SU-DHL-6 (cell line): ENCODE measurements around the gene CRYBG2.

Experiments
- H2AFZ ChIP-seq: fragments of 200-600 bp; sonication (generic); 2 replicates; pipeline ENCODE4 v1.6.1; 2014; ENCODE audit warnings: low read depth, mild to moderate bottlenecking, moderate library complexity, mixed read lengths, antibody characterized with exemption, low read length; ENCODE audit not compliant: severe bottlenecking
- H3F3A ChIP-seq: fragments of 200-600 bp; shearing (Covaris generic); 2 replicates; pipeline ENCODE4 v1.6.0; 2016; ENCODE audit warnings: antibody characterized with exemption, mild to moderate bottlenecking; ENCODE audit not compliant: insufficient read depth
- H3K27ac ChIP-seq: fragments of 200-600 bp; sonication (generic); 2 replicates; pipeline ENCODE4 v1.5.1; 2016; ENCODE audit warnings: low read depth, mild to moderate bottlenecking, low read length, moderate library complexity, mixed read lengths
- H3K27me3 ChIP-seq: fragments of 200-600 bp; sonication (generic), shearing (Covaris generic); 2 replicates; pipeline ENCODE4 v1.6.0; 2014; ENCODE audit warnings: mild to moderate bottlenecking, low read length
- H3K36me3 ChIP-seq: fragments of 200-600 bp; sonication (generic); 2 replicates; pipeline ENCODE4 v1.6.1; 2014; ENCODE audit warnings: mild to moderate bottlenecking, low read length, mixed read lengths
- H3K4me2 ChIP-seq: fragments of 300-600, 200-600 bp; shearing (Covaris generic), sonication (generic); 2 replicates; pipeline ENCODE4 v1.6.0; 2014; ENCODE audit warnings: low read length, low read depth, mild to moderate bottlenecking; ENCODE audit not compliant: poor library complexity, severe bottlenecking
- H3K4me3 ChIP-seq: fragments of 200-600 bp; sonication (generic); 2 replicates; pipeline ENCODE4 v1.5.1; 2014; ENCODE audit warnings: antibody characterized with exemption, low read length, mild to moderate bottlenecking, mixed read lengths; ENCODE audit not compliant: insufficient read depth, poor library complexity, severe bottlenecking
- H3K79me2 ChIP-seq: fragments of 200-600 bp; sonication (generic); 2 replicates; pipeline ENCODE4 v1.6.1; 2014; ENCODE audit warnings: mild to moderate bottlenecking, low read length, moderate library complexity; ENCODE audit not compliant: insufficient read depth
- H3K9ac ChIP-seq: fragments of 200-600 bp; sonication (generic); 2 replicates; pipeline ENCODE4 v1.7.0; 2014; ENCODE audit warnings: mild to moderate bottlenecking, low read length
- H3K9me2 ChIP-seq: fragments of 200-600 bp; sonication (generic); replicated peaks from 2 replicates; pipeline ENCODE4 v1.6.1; 2014; ENCODE audit warnings: low read length; ENCODE audit not compliant: insufficient read depth
- H3K9me3 ChIP-seq: fragments of 200-600 bp; sonication (generic); 2 replicates; pipeline ENCODE4 v1.6.1; 2014; ENCODE audit warnings: low read length, mixed read lengths; ENCODE audit not compliant: insufficient read depth
- H4K20me1 ChIP-seq: fragments of 200-600 bp; sonication (generic); 2 replicates; pipeline ENCODE4 v1.6.1; 2014; ENCODE audit warnings: low read depth, mild to moderate bottlenecking, antibody characterized with exemption, low read length, moderate library complexity, mixed read lengths
- EZH2phosphoT487 ChIP-seq: fragments of 200-600 bp; sonication (generic), shearing (Covaris generic); conservative IDR thresholded peaks from 2 replicates; pipeline ENCODE4 v1.6.1; 2018; ENCODE audit warnings: mild to moderate bottlenecking, antibody characterized with exemption, low read length, moderate library complexity, mixed read lengths
- TF ChIP-seq, protein P1 (sequence below): fragments of 200-600 bp; sonication (generic); IDR thresholded peaks from one replicate; pipeline ENCODE4 v1.5.1; 2017; ENCODE audit warnings: antibody characterized with exemption, mild to moderate bottlenecking, low read length, moderate library complexity; ENCODE audit not compliant: insufficient read depth, poor library complexity, severe bottlenecking

Gene CRYBG2

DNA sequence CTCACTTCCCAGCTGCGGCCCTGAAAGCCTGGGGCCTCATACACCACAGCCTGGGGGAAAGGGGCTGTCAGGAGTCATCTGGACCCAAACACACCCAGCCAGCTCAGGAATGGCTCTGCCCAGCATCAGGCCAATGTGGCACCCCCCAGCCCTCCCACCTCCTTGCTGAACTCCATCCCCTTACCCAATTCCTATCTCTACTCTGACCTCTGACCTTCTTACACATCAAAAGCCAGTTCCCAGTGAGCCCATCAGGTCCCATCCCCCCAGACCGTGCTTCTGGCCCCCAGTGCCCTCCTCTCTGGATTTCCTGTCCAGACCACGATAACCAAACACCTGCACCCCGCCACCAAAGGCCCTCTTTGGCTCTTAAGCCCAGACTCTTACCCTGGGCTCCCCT is 16.3 kb downstream of the CRYBG2 start:
- Histone ChIP-seq H3K27ac (no peak overlapping the region), H3K4me3 (no peak overlapping the region), H3K4me2 (no peak overlapping the region), H3K9ac (no peak overlapping the region), H4K20me1 (no peaks in the 10 kb centered on the region), H3K9me3 (no peaks in the 10 kb centered on the region), H3F3A (peaks cover 8% of the 10 kb centered on the region; the same call in 1 of the 2 replicates), H3K36me3 (no peaks in the 10 kb centered on the region), H3K79me2 (no peaks in the 10 kb centered on the region), H3K27me3 (no peaks in the 10 kb centered on the region), H2AFZ (no peak overlapping the region), H3K9me2 (no peaks in the 10 kb centered on the region)
- TF ChIP-seq EZH2phosphoT487: no peak
- TF ChIP-seq, protein P1, sequence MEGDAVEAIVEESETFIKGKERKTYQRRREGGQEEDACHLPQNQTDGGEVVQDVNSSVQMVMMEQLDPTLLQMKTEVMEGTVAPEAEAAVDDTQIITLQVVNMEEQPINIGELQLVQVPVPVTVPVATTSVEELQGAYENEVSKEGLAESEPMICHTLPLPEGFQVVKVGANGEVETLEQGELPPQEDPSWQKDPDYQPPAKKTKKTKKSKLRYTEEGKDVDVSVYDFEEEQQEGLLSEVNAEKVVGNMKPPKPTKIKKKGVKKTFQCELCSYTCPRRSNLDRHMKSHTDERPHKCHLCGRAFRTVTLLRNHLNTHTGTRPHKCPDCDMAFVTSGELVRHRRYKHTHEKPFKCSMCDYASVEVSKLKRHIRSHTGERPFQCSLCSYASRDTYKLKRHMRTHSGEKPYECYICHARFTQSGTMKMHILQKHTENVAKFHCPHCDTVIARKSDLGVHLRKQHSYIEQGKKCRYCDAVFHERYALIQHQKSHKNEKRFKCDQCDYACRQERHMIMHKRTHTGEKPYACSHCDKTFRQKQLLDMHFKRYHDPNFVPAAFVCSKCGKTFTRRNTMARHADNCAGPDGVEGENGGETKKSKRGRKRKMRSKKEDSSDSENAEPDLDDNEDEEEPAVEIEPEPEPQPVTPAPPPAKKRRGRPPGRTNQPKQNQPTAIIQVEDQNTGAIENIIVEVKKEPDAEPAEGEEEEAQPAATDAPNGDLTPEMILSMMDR: no peak

DNA sequence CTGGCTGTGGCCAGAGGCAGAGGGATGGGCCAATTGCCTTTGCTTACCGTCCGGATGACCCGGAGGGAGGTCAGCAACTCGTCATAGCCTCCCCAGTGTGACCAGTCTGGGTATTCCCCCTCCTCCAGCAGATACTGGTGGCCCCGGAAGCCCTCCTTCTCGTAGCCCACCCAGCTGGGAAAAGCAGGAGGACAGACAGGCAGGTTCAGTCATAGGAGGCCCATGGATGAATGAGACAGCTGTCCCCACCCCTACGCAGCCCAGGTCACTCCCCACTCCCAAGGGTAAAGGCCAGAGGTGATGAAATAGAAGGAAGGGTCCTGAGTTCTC is 16.8 kb downstream of the CRYBG2 start:
- H3K4me2 ChIP-seq: no peak overlapping the region
- H2AFZ ChIP-seq: no peak overlapping the region
- no peak overlapping the region for H3K27ac ChIP-seq
- no peak for TF ChIP-seq EZH2phosphoT487
- TF ChIP-seq, protein P1: no peak
- no peaks in the 10 kb centered on the region for H4K20me1 ChIP-seq
- H3K9me2 ChIP-seq: no peaks in the 10 kb centered on the region
- H3K36me3 ChIP-seq: no peaks in the 10 kb centered on the region
- H3K9ac ChIP-seq: no peak overlapping the region
- H3K9me3 ChIP-seq: no peaks in the 10 kb centered on the region
- peaks cover 8% of the 10 kb centered on the region; the same call in 1 of the 2 replicates for H3F3A ChIP-seq
- H3K4me3 ChIP-seq: no peak overlapping the region
- no peaks in the 10 kb centered on the region for H3K79me2 ChIP-seq
- no peaks in the 10 kb centered on the region for H3K27me3 ChIP-seq

DNA sequence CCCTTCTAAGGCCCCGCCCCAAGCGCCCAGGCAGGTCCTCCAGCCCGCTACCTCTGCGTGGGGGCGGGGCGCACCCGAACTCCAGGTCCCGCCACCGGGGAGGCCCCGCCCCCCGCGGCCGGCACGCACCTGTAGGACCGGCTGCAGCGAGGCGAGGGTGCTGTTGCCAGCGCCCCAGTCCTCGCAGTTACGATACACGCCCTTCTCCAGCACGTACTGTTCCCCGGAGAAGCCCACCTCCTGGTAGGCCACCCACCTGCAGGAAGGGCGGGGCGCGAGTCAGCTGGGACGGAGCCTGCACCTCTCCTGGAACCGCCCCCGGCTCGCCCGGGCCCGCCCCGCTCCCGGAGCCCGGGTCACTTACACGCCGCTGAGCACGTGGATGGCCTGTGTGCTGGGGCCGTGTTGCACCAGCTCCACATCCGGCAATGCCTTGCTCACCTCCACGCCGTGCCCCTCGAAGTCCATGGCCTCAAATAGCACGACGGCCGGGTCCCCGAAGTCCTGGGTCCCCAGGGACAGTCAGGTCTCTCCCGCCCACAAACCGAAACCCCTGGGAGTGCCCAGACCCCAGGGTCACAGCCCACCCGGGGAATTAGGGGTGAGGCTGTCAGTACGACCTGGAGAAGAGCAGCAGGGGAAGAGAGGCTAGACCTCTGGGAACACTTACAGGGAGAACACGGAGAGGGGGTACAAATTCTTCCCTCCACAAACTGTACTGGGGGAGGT is 17.3 kb downstream of the CRYBG2 start:
- peak overlapping the region; percentile 72 for H3K4me3 ChIP-seq
- H3K27ac ChIP-seq: no peak overlapping the region
- no peaks in the 10 kb centered on the region for H3K9me2 ChIP-seq
- H4K20me1 ChIP-seq: no peaks in the 10 kb centered on the region
- H3K79me2 ChIP-seq: no peaks in the 10 kb centered on the region
- no peaks in the 10 kb centered on the region for H3K9me3 ChIP-seq
- peak overlapping the region; percentile 90 for H2AFZ ChIP-seq
- TF ChIP-seq, protein P1: no peak
- no peak for TF ChIP-seq EZH2phosphoT487
- no peaks in the 10 kb centered on the region for H3K27me3 ChIP-seq
- no peaks in the 10 kb centered on the region for H3K36me3 ChIP-seq
- peak overlapping the region; percentile 89 for H3K4me2 ChIP-seq
- H3F3A ChIP-seq: peaks cover 8% of the 10 kb centered on the region; the same call in 1 of the 2 replicates
- H3K9ac ChIP-seq: peak overlapping the region; percentile 53
